ENCODE measurements around the gene TMEM263. TPM values are rescaled to one million over a fixed set of nuclear protein-coding genes. Genes with fewer than 3 reads are reported as not detected.

TMEM263 gene
- polyA plus RNA-seq, 2 donors: 2.8 to 4.4 TPM

DNA sequence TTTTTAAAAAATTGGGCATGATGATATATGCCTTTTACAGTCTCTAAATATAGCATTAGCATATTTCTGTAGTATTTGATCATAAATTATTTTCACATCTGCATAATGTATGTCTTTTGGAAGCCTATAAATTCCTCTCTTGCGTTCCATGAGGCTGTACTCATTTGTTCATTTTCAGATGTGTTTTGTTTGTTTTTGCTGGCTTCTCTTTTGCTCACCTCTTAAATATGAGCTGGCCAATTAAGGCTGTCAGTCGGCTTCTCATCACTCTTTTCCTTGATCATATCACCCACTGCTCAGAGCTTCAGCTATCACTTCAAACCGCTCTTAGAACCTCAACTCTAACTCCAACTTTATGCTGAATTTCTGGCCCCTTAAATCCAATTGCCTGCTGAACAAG lies 6.6 kb downstream of the TMEM263 start:
- Histone ChIP-seq H3K27ac (ENCODE audit: low read depth in 2 of 2, low read length in 1 of 2) (no peak overlapping the region), H3K36me3 (ENCODE audit: control insufficient read depth in 2 of 2, insufficient read depth in 2 of 2, low read length in 1 of 2) (no peaks in the 10 kb centered on the region), H3K4me1 (ENCODE audit: control insufficient read depth in 2 of 2, insufficient read depth in 2 of 2, low read length in 1 of 2) (peaks cover 0 to 2% of the 10 kb centered on the region in 2 donors), H3K4me3 (ENCODE audit: low read depth in 1 of 2, low read length in 2 of 2) (no peak overlapping the region), H3K27me3 (ENCODE audit: control insufficient read depth in 1 of 2, insufficient read depth in 2 of 2, low read length in 2 of 2) (no peaks in the 10 kb centered on the region), H3K9me3 (ENCODE audit: control insufficient read depth in 2 of 2, insufficient read depth in 1 of 2, low read depth in 1 of 2, low read length in 1 of 2) (no peaks in the 10 kb centered on the region)
- 87 to 89% methylated on average over 3 of the region's 3 CpGs for WGBS, 2 donors

DNA sequence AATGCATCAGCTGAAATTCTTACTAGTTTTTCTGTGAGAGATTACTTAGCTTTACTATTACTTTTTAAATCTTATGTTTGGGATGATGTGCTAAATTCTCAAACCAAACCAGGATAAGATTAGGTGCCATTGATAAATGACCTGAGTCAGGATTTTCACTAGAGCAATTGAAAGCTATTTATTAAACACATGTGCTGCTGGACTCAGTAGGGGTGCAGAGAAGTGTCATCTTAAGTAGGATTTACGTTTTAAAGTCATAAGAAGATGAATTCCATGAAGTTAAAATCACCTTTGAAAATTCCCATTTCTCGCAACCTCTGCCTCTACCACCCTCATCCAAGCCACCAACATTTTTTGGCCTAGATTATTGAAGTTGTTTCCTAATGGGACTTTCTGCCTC lies 8.8 kb downstream of the TMEM263 start:
- WGBS, 2 donors: 85 to 90% methylated on average over 2 of the region's 2 CpGs
- Histone ChIP-seq H3K4me3 (ENCODE audit: low read depth in 1 of 2, low read length in 2 of 2) (no peak overlapping the region), H3K4me1 (ENCODE audit: control insufficient read depth in 2 of 2, insufficient read depth in 2 of 2, low read length in 1 of 2) (no peaks in the 10 kb centered on the region), H3K9me3 (ENCODE audit: control insufficient read depth in 2 of 2, insufficient read depth in 1 of 2, low read depth in 1 of 2, low read length in 1 of 2) (no peaks in the 10 kb centered on the region), H3K27me3 (ENCODE audit: control insufficient read depth in 1 of 2, insufficient read depth in 2 of 2, low read length in 2 of 2) (no peaks in the 10 kb centered on the region), H3K27ac (ENCODE audit: low read depth in 2 of 2, low read length in 1 of 2) (no peak overlapping the region), H3K36me3 (ENCODE audit: control insufficient read depth in 2 of 2, insufficient read depth in 2 of 2, low read length in 1 of 2) (no peaks in the 10 kb centered on the region)

DNA sequence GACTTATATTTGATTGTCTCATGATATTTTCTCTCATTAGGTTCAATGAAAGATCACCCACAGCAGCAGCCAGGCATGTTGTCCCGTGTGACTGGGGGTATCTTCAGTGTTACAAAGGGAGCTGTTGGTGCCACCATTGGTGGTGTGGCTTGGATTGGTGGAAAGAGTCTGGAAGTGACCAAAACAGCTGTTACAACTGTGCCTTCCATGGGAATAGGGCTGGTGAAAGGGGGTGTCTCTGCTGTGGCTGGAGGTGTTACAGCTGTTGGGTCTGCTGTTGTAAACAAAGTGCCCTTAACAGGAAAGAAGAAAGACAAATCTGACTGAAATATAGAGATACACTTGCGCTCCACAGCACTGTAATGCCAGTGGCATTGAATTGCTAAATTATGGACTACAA lies 15.4 kb downstream of the TMEM263 start:
- Histone ChIP-seq H3K36me3 (ENCODE audit: control insufficient read depth in 2 of 2, insufficient read depth in 2 of 2, low read length in 1 of 2) (no peaks in the 10 kb centered on the region), H3K27ac (ENCODE audit: low read depth in 2 of 2, low read length in 1 of 2) (no peak overlapping the region), H3K9me3 (ENCODE audit: control insufficient read depth in 2 of 2, insufficient read depth in 1 of 2, low read depth in 1 of 2, low read length in 1 of 2) (no peaks in the 10 kb centered on the region), H3K27me3 (ENCODE audit: control insufficient read depth in 1 of 2, insufficient read depth in 2 of 2, low read length in 2 of 2) (no peaks in the 10 kb centered on the region), H3K4me3 (ENCODE audit: low read depth in 1 of 2, low read length in 2 of 2) (no peak overlapping the region), H3K4me1 (ENCODE audit: control insufficient read depth in 2 of 2, insufficient read depth in 2 of 2, low read length in 1 of 2) (peaks cover 0 to 5% of the 10 kb centered on the region in 2 donors)
- WGBS, 2 donors: 94 to 97% methylated on average over 2 of the region's 2 CpGs

DNA sequence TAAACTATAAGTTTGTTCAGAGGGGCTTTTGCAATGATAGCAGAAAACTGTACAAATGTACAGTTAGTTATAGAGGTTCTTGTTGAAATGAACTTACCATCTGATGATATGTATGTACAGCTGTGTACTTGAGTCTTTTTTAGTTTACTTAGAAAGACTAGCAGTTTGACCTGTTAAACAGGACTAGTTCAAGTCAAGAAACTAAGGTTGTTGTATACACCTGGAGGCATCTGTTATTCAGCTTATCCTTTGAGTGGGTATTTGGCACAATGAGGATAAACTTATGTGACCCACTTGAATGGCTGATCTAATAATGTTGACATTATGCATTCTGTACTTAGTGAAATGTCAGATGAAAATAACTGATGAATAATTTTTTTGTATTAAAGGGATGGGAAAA lies 17.8 kb downstream of the TMEM263 start:
- H3K4me3 ChIP-seq (ENCODE audit: low read depth in 1 of 2, low read length in 2 of 2): no peak overlapping the region
- H3K36me3 ChIP-seq (ENCODE audit: control insufficient read depth in 2 of 2, insufficient read depth in 2 of 2, low read length in 1 of 2): no peaks in the 10 kb centered on the region
- peaks cover 0 to 5% of the 10 kb centered on the region in 2 donors for H3K4me1 ChIP-seq (ENCODE audit: control insufficient read depth in 2 of 2, insufficient read depth in 2 of 2, low read length in 1 of 2)
- no peaks in the 10 kb centered on the region for H3K27me3 ChIP-seq (ENCODE audit: control insufficient read depth in 1 of 2, insufficient read depth in 2 of 2, low read length in 2 of 2)
- H3K27ac ChIP-seq (ENCODE audit: low read depth in 2 of 2, low read length in 1 of 2): no peak overlapping the region
- no peaks in the 10 kb centered on the region for H3K9me3 ChIP-seq (ENCODE audit: control insufficient read depth in 2 of 2, insufficient read depth in 1 of 2, low read depth in 1 of 2, low read length in 1 of 2)

DNA sequence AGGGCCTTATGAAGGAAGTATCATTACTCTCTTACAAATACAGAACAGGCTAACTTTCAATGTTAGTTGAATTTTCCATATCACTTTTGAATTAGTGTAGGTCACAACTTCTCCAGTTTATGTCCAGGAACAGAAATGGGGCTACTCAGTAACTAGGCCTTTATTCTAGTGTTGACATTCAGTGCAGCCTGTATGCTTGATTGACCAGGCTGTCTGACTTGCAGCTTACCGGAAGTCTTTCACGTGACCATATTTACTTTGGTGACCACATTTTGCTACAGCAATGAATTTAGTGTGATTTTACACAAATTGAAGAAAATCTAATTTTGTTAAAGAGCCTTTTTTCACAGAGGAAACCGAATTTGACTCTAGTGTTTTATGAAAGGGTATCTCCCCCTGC lies 18.8 kb downstream of the TMEM263 start:
- 65 to 86% methylated on average over 3 of the region's 3 CpGs for WGBS, 2 donors
- Histone ChIP-seq H3K27me3 (ENCODE audit: control insufficient read depth in 1 of 2, insufficient read depth in 2 of 2, low read length in 2 of 2) (no peaks in the 10 kb centered on the region), H3K4me3 (ENCODE audit: low read depth in 1 of 2, low read length in 2 of 2) (no peak overlapping the region), H3K36me3 (ENCODE audit: control insufficient read depth in 2 of 2, insufficient read depth in 2 of 2, low read length in 1 of 2) (no peaks in the 10 kb centered on the region), H3K4me1 (ENCODE audit: control insufficient read depth in 2 of 2, insufficient read depth in 2 of 2, low read length in 1 of 2) (peaks cover 0 to 5% of the 10 kb centered on the region in 2 donors), H3K27ac (ENCODE audit: low read depth in 2 of 2, low read length in 1 of 2) (no peak overlapping the region), H3K9me3 (ENCODE audit: control insufficient read depth in 2 of 2, insufficient read depth in 1 of 2, low read depth in 1 of 2, low read length in 1 of 2) (no peaks in the 10 kb centered on the region)

DNA sequence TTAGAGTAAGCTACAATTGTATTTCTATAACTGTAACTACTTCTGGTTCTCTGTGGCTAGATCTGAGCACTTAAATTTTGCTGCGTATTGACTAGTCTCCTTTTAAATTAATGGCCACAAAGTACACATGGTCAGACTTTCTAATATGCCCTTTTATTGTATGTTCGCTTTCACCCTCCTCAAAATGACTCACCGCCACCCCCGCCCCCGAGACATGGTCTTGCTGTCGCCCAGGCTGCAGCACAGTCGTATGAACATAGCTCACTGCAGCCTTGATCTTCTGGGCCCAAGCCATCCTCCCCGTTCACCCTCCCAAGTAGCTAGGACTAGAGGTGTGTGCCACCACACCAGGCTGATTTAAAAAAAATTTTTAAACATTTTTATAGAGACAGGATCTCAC lies 19.4 kb downstream of the TMEM263 start:
- Histone ChIP-seq H3K27ac (ENCODE audit: low read depth in 2 of 2, low read length in 1 of 2) (no peak overlapping the region), H3K36me3 (ENCODE audit: control insufficient read depth in 2 of 2, insufficient read depth in 2 of 2, low read length in 1 of 2) (no peaks in the 10 kb centered on the region)

DNA sequence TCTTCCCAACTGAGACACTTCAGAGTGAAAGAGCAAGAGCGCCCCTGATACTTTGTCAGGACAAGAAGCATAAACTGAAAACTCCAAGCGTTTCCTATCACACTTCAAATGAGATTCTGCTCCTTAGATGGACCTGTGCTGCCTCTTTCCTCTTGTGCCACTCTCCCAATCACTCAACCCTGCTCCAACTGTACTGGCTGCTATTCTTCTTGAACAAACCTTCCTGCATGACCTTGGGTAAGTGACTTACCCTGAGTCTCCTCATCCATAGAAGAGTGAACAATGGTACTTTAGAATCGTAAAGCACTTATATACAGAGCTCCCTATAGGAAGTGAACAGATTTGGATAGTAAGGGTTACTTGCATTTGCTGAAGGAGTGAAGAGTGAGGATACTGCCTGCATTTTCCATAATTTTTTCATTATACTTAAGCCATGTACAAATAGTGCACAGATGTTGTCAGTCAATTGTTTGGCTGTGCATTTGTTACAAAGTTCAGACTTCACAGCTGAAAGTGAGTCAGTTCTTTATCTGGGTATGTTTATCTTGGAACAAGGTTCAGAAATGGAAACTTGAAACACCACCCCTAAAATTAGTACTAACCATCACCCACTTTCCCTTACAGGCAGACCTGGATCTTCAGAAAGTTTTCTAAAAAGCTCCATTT lies 20.4 kb downstream of the TMEM263 start:
- H3K36me3 ChIP-seq (ENCODE audit: control insufficient read depth in 2 of 2, insufficient read depth in 2 of 2, low read length in 1 of 2): no peaks in the 10 kb centered on the region
- H3K4me1 ChIP-seq (ENCODE audit: control insufficient read depth in 2 of 2, insufficient read depth in 2 of 2, low read length in 1 of 2): peaks cover 0 to 5% of the 10 kb centered on the region in 2 donors
- H3K27me3 ChIP-seq (ENCODE audit: control insufficient read depth in 1 of 2, insufficient read depth in 2 of 2, low read length in 2 of 2): no peaks in the 10 kb centered on the region
- no peak overlapping the region for H3K4me3 ChIP-seq (ENCODE audit: low read depth in 1 of 2, low read length in 2 of 2)
- H3K9me3 ChIP-seq (ENCODE audit: control insufficient read depth in 2 of 2, insufficient read depth in 1 of 2, low read depth in 1 of 2, low read length in 1 of 2): no peaks in the 10 kb centered on the region
- no peak overlapping the region for H3K27ac ChIP-seq (ENCODE audit: low read depth in 2 of 2, low read length in 1 of 2)
- 69 to 87% methylated on average over 3 of the region's 3 CpGs for WGBS, 2 donors

More for the DNA sequence above, 19.4 kb downstream of the TMEM263 start:
- Histone ChIP-seq H3K27me3 (ENCODE audit: control insufficient read depth in 1 of 2, insufficient read depth in 2 of 2, low read length in 2 of 2) (no peaks in the 10 kb centered on the region), H3K4me3 (ENCODE audit: low read depth in 1 of 2, low read length in 2 of 2) (no peak overlapping the region), H3K9me3 (ENCODE audit: control insufficient read depth in 2 of 2, insufficient read depth in 1 of 2, low read depth in 1 of 2, low read length in 1 of 2) (no peaks in the 10 kb centered on the region), H3K4me1 (ENCODE audit: control insufficient read depth in 2 of 2, insufficient read depth in 2 of 2, low read length in 1 of 2) (peaks cover 0 to 5% of the 10 kb centered on the region in 2 donors)
- WGBS, 2 donors: 91 to 93% methylated on average over 8 of the region's 8 CpGs

DNA sequence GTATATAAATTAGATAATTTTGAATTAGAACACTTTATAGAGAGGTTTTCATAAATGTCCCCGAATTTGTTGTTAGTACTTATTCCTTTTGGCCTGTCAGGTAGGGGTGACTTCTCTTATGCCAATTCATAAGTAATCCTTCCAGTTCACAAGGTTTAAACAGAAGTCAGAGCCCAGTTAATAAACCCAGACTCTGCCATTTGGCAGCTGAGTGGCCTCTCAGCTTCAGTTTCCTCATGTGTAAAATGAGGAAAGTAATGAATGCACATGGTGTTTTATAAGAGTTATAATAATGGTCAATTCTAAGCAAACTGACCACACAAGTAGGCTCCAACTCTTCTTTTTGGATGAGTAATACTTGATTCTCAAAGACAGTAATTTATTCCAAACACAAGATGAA lies 21.0 kb downstream of the TMEM263 start:
- Histone ChIP-seq H3K27me3 (ENCODE audit: control insufficient read depth in 1 of 2, insufficient read depth in 2 of 2, low read length in 2 of 2) (no peaks in the 10 kb centered on the region), H3K9me3 (ENCODE audit: control insufficient read depth in 2 of 2, insufficient read depth in 1 of 2, low read depth in 1 of 2, low read length in 1 of 2) (no peaks in the 10 kb centered on the region), H3K36me3 (ENCODE audit: control insufficient read depth in 2 of 2, insufficient read depth in 2 of 2, low read length in 1 of 2) (no peaks in the 10 kb centered on the region), H3K27ac (ENCODE audit: low read depth in 2 of 2, low read length in 1 of 2) (no peak overlapping the region), H3K4me3 (ENCODE audit: low read depth in 1 of 2, low read length in 2 of 2) (no peak overlapping the region), H3K4me1 (ENCODE audit: control insufficient read depth in 2 of 2, insufficient read depth in 2 of 2, low read length in 1 of 2) (peaks cover 0 to 5% of the 10 kb centered on the region in 2 donors)
- 56 to 60% methylated on average over 1 of the region's 1 CpG for WGBS, 2 donors

DNA sequence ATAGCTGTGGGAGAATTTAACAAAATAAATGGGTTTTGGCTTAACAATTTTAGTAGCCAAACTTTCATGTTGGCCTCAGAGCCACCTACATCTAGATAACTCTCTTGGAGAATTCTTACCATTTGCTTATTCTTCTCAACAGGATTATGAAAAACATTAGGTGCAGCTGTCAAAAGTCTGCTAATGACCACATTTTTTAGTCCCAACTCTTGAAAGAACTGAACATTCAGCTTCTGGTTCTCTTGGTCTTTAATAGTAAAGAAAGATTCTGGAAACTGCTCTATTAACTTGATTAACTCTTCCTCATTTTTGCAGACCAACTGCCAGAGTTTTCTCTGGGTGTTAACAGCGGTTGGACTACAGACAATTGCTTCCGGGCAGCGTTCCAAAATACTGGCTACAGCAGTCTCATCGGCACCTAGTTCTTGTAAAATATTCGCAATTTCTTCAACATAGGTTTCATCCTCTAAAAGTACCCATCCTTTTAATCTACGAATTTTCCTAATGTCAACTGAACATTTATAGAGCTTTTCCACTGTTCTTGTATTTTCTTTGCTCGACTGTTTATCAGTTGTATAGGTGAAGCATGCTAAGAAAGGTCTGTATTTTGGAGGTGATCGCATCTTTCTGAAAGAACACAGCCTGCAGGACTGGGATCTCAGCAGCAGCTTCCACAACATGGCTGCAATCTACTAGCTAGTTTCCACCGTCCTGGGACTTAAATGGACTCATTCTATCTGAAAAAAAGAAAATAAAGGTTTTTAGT lies 22.5 kb downstream of the TMEM263 start:
- no peaks in the 10 kb centered on the region for H3K36me3 ChIP-seq (ENCODE audit: control insufficient read depth in 2 of 2, insufficient read depth in 2 of 2, low read length in 1 of 2)
- H3K9me3 ChIP-seq (ENCODE audit: control insufficient read depth in 2 of 2, insufficient read depth in 1 of 2, low read depth in 1 of 2, low read length in 1 of 2): no peaks in the 10 kb centered on the region
- H3K27ac ChIP-seq (ENCODE audit: low read depth in 2 of 2, low read length in 1 of 2): no peak overlapping the region
- peaks cover 0 to 5% of the 10 kb centered on the region in 2 donors for H3K4me1 ChIP-seq (ENCODE audit: control insufficient read depth in 2 of 2, insufficient read depth in 2 of 2, low read length in 1 of 2)
- H3K27me3 ChIP-seq (ENCODE audit: control insufficient read depth in 1 of 2, insufficient read depth in 2 of 2, low read length in 2 of 2): no peaks in the 10 kb centered on the region
- WGBS, 2 donors: 34 to 37% methylated on average over 9 of the region's 9 CpGs
- no peak overlapping the region for H3K4me3 ChIP-seq (ENCODE audit: low read depth in 1 of 2, low read length in 2 of 2)

DNA sequence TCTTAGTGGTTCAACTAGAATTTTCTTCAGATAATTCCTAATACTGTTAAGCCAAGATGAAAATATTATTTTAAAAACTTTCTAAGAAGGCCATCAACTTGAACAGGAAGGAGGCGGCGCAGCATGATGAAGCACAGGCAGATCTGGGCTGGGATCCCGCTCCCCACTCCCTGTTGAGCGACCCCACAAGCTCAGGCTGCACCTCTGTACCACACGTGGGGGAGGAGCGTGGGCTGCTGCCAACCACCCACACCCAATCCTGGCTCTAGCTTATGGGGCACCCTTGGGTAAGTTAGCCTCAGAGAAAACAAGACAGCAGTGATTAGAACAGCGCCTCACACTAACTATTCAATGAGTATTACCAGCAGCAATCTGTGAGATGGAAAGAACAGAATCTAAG lies 25.2 kb downstream of the TMEM263 start:
- H3K27me3 ChIP-seq (ENCODE audit: control insufficient read depth in 1 of 2, insufficient read depth in 2 of 2, low read length in 2 of 2): no peaks in the 10 kb centered on the region
- H3K27ac ChIP-seq (ENCODE audit: low read depth in 2 of 2, low read length in 1 of 2): no peak overlapping the region
- H3K9me3 ChIP-seq (ENCODE audit: control insufficient read depth in 2 of 2, insufficient read depth in 1 of 2, low read depth in 1 of 2, low read length in 1 of 2): no peaks in the 10 kb centered on the region
- 69 to 81% methylated on average over 7 of the region's 7 CpGs for WGBS, 2 donors
- no peak overlapping the region for H3K4me3 ChIP-seq (ENCODE audit: low read depth in 1 of 2, low read length in 2 of 2)
- H3K4me1 ChIP-seq (ENCODE audit: control insufficient read depth in 2 of 2, insufficient read depth in 2 of 2, low read length in 1 of 2): peaks cover 0 to 2% of the 10 kb centered on the region in 2 donors
- H3K36me3 ChIP-seq (ENCODE audit: control insufficient read depth in 2 of 2, insufficient read depth in 2 of 2, low read length in 1 of 2): no peaks in the 10 kb centered on the region
